ENCODE results near the gene EVX2.

- TF ChIP-seq CTCF (IDR thresholded peaks at IDR 0.05) (no peak), POLR2A (IDR thresholded peaks at IDR 0.05) (no peak)
These were observed 8.7 kb upstream of the EVX2 start, which contains the start of gene HOXD13 for GRCh38 chr2:176092270-176093144.

All from thyroid gland (tissue), 4 donors.